K562 (cell line): ENCODE results near the gene NEB. TPM values are rescaled to one million over a fixed set of nuclear protein-coding genes. Genes with fewer than 3 reads are reported as not detected.

Source experiments
- E4F1 ChIP-seq: fragments of 250-450 bp; sonication (Bioruptor Pico); IDR thresholded peaks from 2 replicates; pipeline ENCODE4 v1.5.0; 2021; ENCODE audit warnings: mild to moderate bottlenecking, borderline replicate concordance
- FOXA3 ChIP-seq, 2 experiments: fragments of 450-650 bp in 1 of 2; sonication (generic) in 1 of 2; formaldehyde crosslinking; IDR thresholded peaks in 1 of 2; conservative IDR thresholded peaks in 1 of 2; 2 replicates each; pipeline versions ENCODE4 v1.4.0 to v1.8.0; 2020 to 2022; ENCODE audit warnings: mild to moderate bottlenecking in 2 of 2, missing genetic modification reagents in 1 of 2
- HDAC2 ChIP-seq: fragments of 450-650 bp; IDR thresholded peaks from 2 replicates; pipeline ENCODE4 v1.6.1; 2016; ENCODE audit warnings: mild to moderate bottlenecking
- HNRNPK ChIP-seq: fragments of 200-400 bp; formaldehyde crosslinking; IDR thresholded peaks from one replicate; pipeline ENCODE4 v1.6.1; 2018; ENCODE audit warnings: mild to moderate bottlenecking, low read depth, low read length; ENCODE audit not compliant: poor library complexity, severe bottlenecking
- MAFF ChIP-seq: IDR thresholded peaks from 2 replicates; pipeline ENCODE4 v1.6.1; 2012; ENCODE audit warnings: low read length, improper control_type of control experiment
- MED1 ChIP-seq: sonication (generic); formaldehyde crosslinking; IDR thresholded peaks from 2 replicates; pipeline ENCODE4 v1.8.1; 2023; ENCODE audit warnings: missing genetic modification reagents, borderline replicate concordance
- POLR3A ChIP-seq: IDR thresholded peaks from 2 replicates; pipeline ENCODE4 v1.6.1; 2011; ENCODE audit warnings: borderline replicate concordance, mild to moderate bottlenecking, moderate library complexity; ENCODE audit not compliant: insufficient read length, insufficient read depth; ENCODE audit errors: extremely low read depth
- PRMT5 ChIP-seq: sonication (generic); formaldehyde crosslinking; IDR thresholded peaks from 2 replicates; pipeline ENCODE4 v1.5.0; 2020; ENCODE audit warnings: missing genetic modification reagents
- SETDB1 ChIP-seq: IDR thresholded peaks from one replicate; pipeline ENCODE4 v1.6.1; 2012; ENCODE audit warnings: low read length, control low read depth, inconsistent platforms
- SMAD2 ChIP-seq: fragments of 150-350 bp; IDR thresholded peaks from 2 replicates; pipeline ENCODE4 v1.6.1; 2014; ENCODE audit warnings: low read depth, mild to moderate bottlenecking, low read length
- TRIM28 ChIP-seq: fragments of 450-650 bp; IDR thresholded peaks from 2 replicates; pipeline ENCODE4 v1.6.1; 2017
- U2AF2 ChIP-seq: fragments of 200-400 bp; formaldehyde crosslinking; optimal IDR thresholded peaks from 2 replicates; pipeline ENCODE3; 2017; ENCODE audit warnings: low read depth, mild to moderate bottlenecking, low read length
- WHSC1 ChIP-seq: IDR thresholded peaks from one replicate; pipeline ENCODE4 v1.6.1; 2012; ENCODE audit warnings: low read length, control low read depth, inconsistent platforms
- ZBTB26 ChIP-seq: fragments of 450-650 bp; formaldehyde crosslinking; IDR thresholded peaks from 2 replicates; pipeline ENCODE4 v1.4.0; 2022; ENCODE audit warnings: missing genetic modification characterization
- ZC3H4 ChIP-seq: sonication (generic); formaldehyde crosslinking; IDR thresholded peaks from 2 replicates; pipeline ENCODE4 v1.9.0; 2021; ENCODE audit warnings: missing genetic modification reagents, borderline replicate concordance
- ZHX1 ChIP-seq: fragments of 150-350 bp; conservative IDR thresholded peaks from 2 replicates; pipeline ENCODE4 v1.6.1; 2014; ENCODE audit warnings: low read length
- ZKSCAN1 ChIP-seq: fragments of 150-350 bp; IDR thresholded peaks from 2 replicates; pipeline ENCODE4 v1.6.1; 2016; ENCODE audit warnings: low read depth, low read length
- ZNF124 ChIP-seq: sonication (generic); formaldehyde crosslinking; IDR thresholded peaks from 2 replicates; pipeline ENCODE4 v1.8.1; 2022; ENCODE audit warnings: missing genetic modification reagents
- ZNF184 ChIP-seq: sonication (generic); formaldehyde crosslinking; IDR thresholded peaks from 2 replicates; pipeline ENCODE4 v1.5.0; 2020; ENCODE audit warnings: missing genetic modification reagents
- ZNF280A ChIP-seq: fragments of 450-650 bp; IDR thresholded peaks from 2 replicates; pipeline ENCODE4 v1.6.1; 2018; ENCODE audit warnings: mild to moderate bottlenecking, low read depth; ENCODE audit not compliant: partially characterized antibody
- polyA plus RNA-seq, 8 experiments: library from polyadenylated mRNA; depleted of rRNA in 4 of 8; stranded (reverse) in 5 of 8; unstranded in 3 of 8; fragments of >200 nt; fragmentation: Nextera tagmentation in 2 of 8; fragmentation: Illumina TruSeq in 1 of 8; extraction: Ambion mirVana in 2 of 8; extraction: Trizol in 1 of 8; gene quantifications; 2 replicates each; pipeline versions ENCODE4 v1.2.1 to v1.2.3, GENCODE V29; 2011 to 2014; ENCODE audit warnings: inconsistent platforms in 1 of 8, missing spikeins in 1 of 8
- total RNA-seq, 7 experiments: library from RNA; depleted of rRNA in 6 of 7; stranded (reverse); fragments of >200 nt in 6 of 7; fragmentation: Illumina TruSeq in 2 of 7; extraction: Trizol in 2 of 7; gene quantifications; 2 replicates each; pipeline versions ENCODE4 v1.2.1 to v1.2.3, GENCODE V29; 2011 to 2021; ENCODE audit warnings: low replicate concordance in 1 of 7

The NEB gene
- total and polyA plus RNA-seq, 9 of the 15 experiments (the other 6 are each of a cell fraction or from before 2014, with no cell fraction given), result 1.7 to 3.8 (median 2.9) TPM

- TF ChIP-seq E4F1 (CRISPR knock-in tag), result no peak
- TF ChIP-seq POLR3A, result no peak
- no peak for TF ChIP-seq ZNF184
- no peak for TF ChIP-seq WHSC1
- no peak for TF ChIP-seq TRIM28
- TF ChIP-seq MED1, result no peak
- no peak for TF ChIP-seq ZNF124 (CRISPR knock-in tag)
- TF ChIP-seq HDAC2, result peak; percentile 56; the same call in 1 of the 2 replicates
- no peak for TF ChIP-seq SETDB1
- TF ChIP-seq MAFF, result no peak
- TF ChIP-seq ZHX1, result no peak
- TF ChIP-seq FOXA3 (CRISPR knock-in tag; conservative IDR thresholded peaks at IDR 0.05 in 1 of 2, IDR thresholded peaks at IDR 0.05 in 1 of 2), result no peak; a peak in 1 of 4 replicates
- no peak for TF ChIP-seq ZBTB26
- no peak for TF ChIP-seq HNRNPK
- TF ChIP-seq ZC3H4 (CRISPR knock-in tag), result no peak
- TF ChIP-seq PRMT5, result no peak
- TF ChIP-seq ZNF280A, result no peak
- TF ChIP-seq U2AF2, result no peak
- no peak for TF ChIP-seq SMAD2
- no peak for TF ChIP-seq ZKSCAN1
Measured at GRCh38 chr2:151782378-151783132, 48.3 kb upstream of the NEB start (continued).
